ENCODE data around the gene POLR2F.

The POLR2F gene

GRCh38 chr22:37907036-37907954, 46.2 kb upstream of the POLR2F start:
- Histone ChIP-seq H3K4me1 (ENCODE audit: control insufficient read depth, insufficient read depth, low read length) (peaks cover 10% of the 10 kb centered on the region; the same call in 1 of the 2 replicates), H3K36me3 (ENCODE audit: control insufficient read depth in 2 of 2, insufficient read depth in 1 of 2, low read length in 2 of 2) (peaks cover 4 to 32% of the 10 kb centered on the region in 2 experiments; a peak in 2 of 3 replicates), H3K27ac (ENCODE audit: extremely low read depth, low read depth, low read length) (peak overlapping the region; percentile 98), H3K4me3 (ENCODE audit: low read depth, low read length) (peak overlapping the region; percentile 72), H3K9me3 (ENCODE audit: control insufficient read depth, insufficient read depth, low read depth, low read length) (no peaks in the 10 kb centered on the region)
- POLR2A ChIA-PET: interaction anchor here (0.5 to 2.5 kb wide), 5 partner anchors 8 to 39 kb away, joined by 3 to 25 read pairs (median 5); no protein-coding TSS in a partner anchor
- CTCF ChIA-PET: interaction anchor here (0.7 to 2.5 kb wide), 5 partner anchors 10 to 218 kb away, joined by 3 to 12 read pairs (median 5); no protein-coding TSS in a partner anchor
- TF ChIP-seq ZBTB20 (tag by site-specific recombination; IDR thresholded peaks at IDR 0.05): peak; percentile 45
- no peak for TF ChIP-seq BCL11A (tag by site-specific recombination; IDR thresholded peaks at IDR 0.05; ENCODE audit: low read depth)
- TF ChIP-seq ZBTB10 (tag by site-specific recombination; IDR thresholded peaks at IDR 0.05): peak; percentile 69; the same call in 1 of the 2 replicates
- TF ChIP-seq ZNF148 (tag by site-specific recombination; IDR thresholded peaks at IDR 0.05; ENCODE audit: borderline replicate concordance): no peak
- TF ChIP-seq ZNF621 (tag by site-specific recombination; IDR thresholded peaks at IDR 0.05): no peak
- peak; percentile 34; the same call in 1 of the 2 replicates for TF ChIP-seq ZBTB8A (tag by site-specific recombination; IDR thresholded peaks at IDR 0.05)
- no peak for TF ChIP-seq ZNF157 (tag by site-specific recombination; IDR thresholded peaks at IDR 0.05)
- TF ChIP-seq SP7 (tag by site-specific recombination; IDR thresholded peaks at IDR 0.05): no peak
- TF ChIP-seq ZFP37 (tag by site-specific recombination; IDR thresholded peaks at IDR 0.05): no peak
- no peak for TF ChIP-seq ZNF837 (tag by site-specific recombination; IDR thresholded peaks at IDR 0.05)
- peak; percentile 79 for TF ChIP-seq ZFP69B (tag by site-specific recombination; IDR thresholded peaks at IDR 0.05)
- peak; percentile 44; the same call in 1 of the 2 replicates for TF ChIP-seq SCRT2 (tag by site-specific recombination; IDR thresholded peaks at IDR 0.05)
- TF ChIP-seq ZFHX2 (tag by site-specific recombination; conservative IDR thresholded peaks at IDR 0.05): peak; percentile 78
- TF ChIP-seq EGR2 (tag by site-specific recombination; IDR thresholded peaks at IDR 0.05; ENCODE audit: low read depth): peak; percentile 75
- TF ChIP-seq BCL11B (tag by site-specific recombination; IDR thresholded peaks at IDR 0.05; ENCODE audit: low read depth): no peak
- TF ChIP-seq ZNF274 (IDR thresholded peaks at IDR 0.05; ENCODE audit: low read length): no peak
- TF ChIP-seq ZNF274 (tag by site-specific recombination; IDR thresholded peaks at IDR 0.05; ENCODE audit: borderline replicate concordance): no peak
- no peak for TF ChIP-seq SETDB1 (IDR thresholded peaks at IDR 0.05; ENCODE audit: insufficient read length, low read length)
- no peak for TF ChIP-seq PBX3 (CRISPR knock-in tag; IDR thresholded peaks at IDR 0.05)
- no peak for TF ChIP-seq ZNF354C (tag by site-specific recombination; IDR thresholded peaks at IDR 0.05; ENCODE audit: borderline replicate concordance, low read depth)
- TF ChIP-seq ZNF692 (tag by site-specific recombination; IDR thresholded peaks at IDR 0.05): peak; percentile 81
- TF ChIP-seq GLIS2 (tag by site-specific recombination; IDR thresholded peaks at IDR 0.05): peak; percentile 58; the same call in 1 of the 2 replicates
- 0 out of 2 replicates have a peak, but pooled peaks have one; percentile 18 for TF ChIP-seq ZNF366 (tag by site-specific recombination; conservative IDR thresholded peaks at IDR 0.05)
- no peak for TF ChIP-seq ZSCAN16 (tag by site-specific recombination; IDR thresholded peaks at IDR 0.05)
- no peak for TF ChIP-seq ZNF785 (tag by site-specific recombination; IDR thresholded peaks at IDR 0.05)
- no peak for TF ChIP-seq PRDM1 (tag by site-specific recombination; IDR thresholded peaks at IDR 0.05)
- peak; percentile 8; the same call in 1 of the 2 replicates for TF ChIP-seq PATZ1 (tag by site-specific recombination; IDR thresholded peaks at IDR 0.05)
- TF ChIP-seq ZNF600 (tag by site-specific recombination; IDR thresholded peaks at IDR 0.05): no peak
